Stimulated activated CD4-positive, alpha-beta T cell treated with anti-CD3 and anti-CD28 coated beads, Interleukin-12 subunit alpha, Interleukin-12 subunit beta, amount 100 ng/mL, for 4 hours (primary cell): ENCODE measurements around the gene FGF18.
"Not testable (repeated sequence)": the region's sequence is repeated elsewhere in the genome, so short reads cannot be mapped to it uniquely, and the experiment has no call there.

Experiments used
- DNase-seq: peaks from one replicate; pipeline ENCODE4 v3.0.0-alpha.2; 2020

Gene FGF18

GRCh38 chr5:171401167-171401947, 18.1 kb upstream of the FGF18 start:
- DNase-seq, result no peak

- DNase-seq, result not testable (repeated sequence)
These were observed 16.7 kb upstream of the FGF18 start for GRCh38 chr5:171402751-171403150.

- DNase-seq, result no peak
These were observed 13.8 kb upstream of the FGF18 start for GRCh38 chr5:171405615-171406014.

GRCh38 chr5:171407234-171407633, 12.2 kb upstream of the FGF18 start:
- DNase-seq, result no peak

GRCh38 chr5:171409164-171410136, 10.0 kb upstream of the FGF18 start:
- DNase-seq, result no peak

- no peak for DNase-seq
These were observed 9.3 kb upstream of the FGF18 start for GRCh38 chr5:171410181-171410580.

GRCh38 chr5:171412186-171412585, 7.3 kb upstream of the FGF18 start:
- no peak for DNase-seq

GRCh38 chr5:171413153-171413910, 6.1 kb upstream of the FGF18 start:
- DNase-seq, result no peak

- DNase-seq, result not testable (repeated sequence)
These were observed 5.5 kb upstream of the FGF18 start for GRCh38 chr5:171413993-171414392.

GRCh38 chr5:171415115-171415730, 4.2 kb upstream of the FGF18 start:
- no peak for DNase-seq

GRCh38 chr5:171416160-171417049, 3.0 kb upstream of the FGF18 start:
- no peak for DNase-seq

GRCh38 chr5:171418316-171418981, 998 bp upstream of the FGF18 start:
- DNase-seq, result peak; percentile 38

- peak; percentile 25 for DNase-seq
These were observed 412 bp downstream of the FGF18 start for GRCh38 chr5:171419688-171420430.

GRCh38 chr5:171420431-171421241, 1.2 kb downstream of the FGF18 start:
- no peak for DNase-seq

GRCh38 chr5:171421331-171422262, 2.1 kb downstream of the FGF18 start:
- no peak for DNase-seq

- no peak for DNase-seq
These were observed 3.0 kb downstream of the FGF18 start for GRCh38 chr5:171422495-171422894.

GRCh38 chr5:171422902-171423663, 3.6 kb downstream of the FGF18 start:
- DNase-seq, result no peak
